GM21723 (cell line): Measurements from ENCODE around the gene PHF2.

ENCODE experiments used
- ATAC-seq: cut with Tn5 transposase; IDR thresholded peaks from one replicate; pipeline ENCODE4 v1.9.1; 2021; ENCODE audit warnings: mild to moderate bottlenecking, moderate library complexity; ENCODE audit not compliant: unreplicated experiment

Gene PHF2

DNA sequence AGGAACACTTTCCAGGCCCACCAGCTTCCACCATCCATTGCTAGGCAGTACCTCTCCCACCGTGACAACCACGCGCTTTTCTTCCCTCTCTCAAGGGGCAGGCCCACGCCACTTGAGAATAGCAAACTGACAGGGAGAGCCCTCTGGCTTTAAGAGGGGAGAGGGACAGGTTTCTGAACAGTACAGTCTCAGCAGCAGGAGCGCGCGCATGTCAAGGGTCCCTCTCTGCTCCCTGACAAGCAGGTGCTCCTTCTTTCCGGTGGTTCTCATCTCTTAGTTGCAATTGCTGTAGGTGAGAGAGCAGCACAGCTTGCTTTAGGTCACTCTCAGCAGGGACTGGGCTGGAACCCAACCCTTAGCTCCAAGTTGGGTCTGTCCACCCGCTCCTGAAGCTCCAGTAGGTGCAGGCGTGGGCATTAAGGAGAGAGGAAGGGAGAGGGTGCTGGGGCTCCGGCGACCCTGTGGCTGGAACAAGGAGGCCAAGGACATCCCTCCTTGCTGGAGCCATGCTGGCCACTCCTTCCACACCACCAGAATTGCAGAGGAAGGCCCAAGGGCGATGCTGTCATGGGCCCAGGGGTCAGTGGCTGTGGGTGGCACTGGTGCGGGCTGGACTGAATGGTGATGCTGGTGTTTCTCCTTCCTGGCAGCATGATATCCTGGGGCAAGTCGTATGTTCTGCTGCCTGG is 9.0 kb upstream of the PHF2 start:
- ATAC-seq: peak; percentile 5

GRCh38 chr9:93568169-93568568 is 8.2 kb upstream of the PHF2 start:
- no peak for ATAC-seq

DNA sequence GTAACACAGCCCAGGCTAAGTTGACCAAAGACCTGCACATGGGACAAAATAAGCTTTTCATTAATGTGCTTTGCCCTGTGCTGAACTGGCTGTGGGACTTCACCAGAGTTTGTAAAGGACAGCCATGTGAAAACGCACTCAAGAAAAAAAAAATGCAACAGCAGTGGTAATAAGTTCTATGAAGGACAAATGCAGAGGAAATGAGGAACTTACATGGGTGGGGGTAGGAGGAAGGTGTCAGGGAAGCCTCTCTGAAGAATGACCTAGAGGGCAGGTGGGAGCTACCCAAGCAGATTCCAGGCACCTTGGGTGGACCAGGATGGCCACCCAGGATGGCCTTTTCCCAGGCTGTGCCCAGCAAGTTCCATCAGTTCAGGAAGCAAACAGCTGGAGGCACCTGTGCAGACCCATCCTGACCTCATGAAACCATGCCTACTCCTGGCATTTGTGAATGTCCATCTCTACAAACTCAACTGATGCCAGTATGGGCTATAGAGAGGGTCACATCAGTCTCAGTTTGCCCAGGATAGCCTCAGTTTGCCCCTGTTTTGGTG is 6.7 kb upstream of the PHF2 start:
- ATAC-seq: no peak

- ATAC-seq: no peak
Observed at GRCh38 chr9:93572221-93572620, 4.2 kb upstream of the PHF2 start.

GRCh38 chr9:93572636-93573515 is 3.5 kb upstream of the PHF2 start:
- ATAC-seq: no peak

DNA sequence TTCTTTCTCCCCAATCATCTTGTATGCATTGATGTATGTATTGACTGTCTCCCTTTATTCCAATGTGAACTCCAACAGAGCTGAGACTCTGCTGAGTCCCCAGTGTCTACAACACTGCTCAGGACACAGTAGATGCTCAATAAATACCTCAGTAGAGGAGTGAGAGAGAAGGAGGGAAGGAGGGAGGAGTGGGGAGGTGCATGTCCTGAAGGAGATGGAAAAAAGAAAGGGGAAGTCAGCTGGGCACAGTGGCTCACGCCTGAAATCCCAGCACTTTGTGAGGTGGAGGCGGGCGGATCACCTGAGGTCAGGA is 2.9 kb upstream of the PHF2 start:
- ATAC-seq: no peak

GRCh38 chr9:93574091-93574899 is 2.1 kb upstream of the PHF2 start:
- no peak for ATAC-seq

DNA sequence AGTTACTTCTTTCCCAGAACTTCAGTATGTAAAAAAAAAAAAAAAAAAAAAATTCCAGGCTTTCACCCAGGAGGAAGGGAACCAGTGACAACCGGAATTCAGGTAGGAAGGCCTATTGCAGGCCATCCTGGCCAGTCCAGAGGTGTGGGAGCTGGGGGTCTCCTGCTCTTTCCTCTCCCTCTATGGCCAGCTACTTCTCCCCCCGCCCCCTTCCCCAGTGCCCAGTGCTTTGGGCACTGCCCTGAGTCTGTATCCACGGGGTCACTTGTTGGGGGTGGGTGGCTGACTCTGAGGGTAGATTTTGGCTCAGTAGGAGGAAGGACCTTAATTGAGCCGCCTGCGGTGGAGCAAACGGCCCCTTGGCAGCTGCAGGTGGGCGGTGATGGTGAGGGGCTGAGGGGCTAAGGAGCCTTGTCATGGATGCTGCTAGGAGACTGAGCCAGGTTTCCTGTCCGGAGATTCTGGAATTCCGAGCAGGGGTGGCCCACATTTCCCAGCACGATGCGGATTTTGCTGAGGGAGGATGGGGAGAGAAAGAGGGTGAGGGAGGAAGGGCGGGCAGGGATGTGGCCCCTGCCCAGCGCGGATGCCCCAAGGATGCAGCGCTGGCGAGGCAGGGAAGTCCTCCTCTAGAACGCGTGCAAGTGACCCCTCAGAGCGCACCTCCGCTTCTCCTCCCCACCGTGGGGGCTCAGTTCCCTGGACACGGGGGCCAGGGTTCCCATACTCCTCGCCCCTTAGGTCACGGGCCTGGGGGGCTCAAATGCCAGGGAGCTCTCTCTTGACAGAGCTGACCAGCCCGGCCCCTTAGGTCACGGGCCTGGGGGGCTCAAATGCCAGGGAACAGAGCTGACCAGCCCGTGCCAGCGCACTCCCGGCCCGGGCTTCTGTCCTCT is 1.2 kb upstream of the PHF2 start:
- no peak for ATAC-seq

GRCh38 chr9:93575796-93576257 is 557 bp upstream of the PHF2 start:
- peak; percentile 42 for ATAC-seq

- peak; percentile 20 for ATAC-seq
Observed at GRCh38 chr9:93577078-93577974, 942 bp downstream of the PHF2 start.

DNA sequence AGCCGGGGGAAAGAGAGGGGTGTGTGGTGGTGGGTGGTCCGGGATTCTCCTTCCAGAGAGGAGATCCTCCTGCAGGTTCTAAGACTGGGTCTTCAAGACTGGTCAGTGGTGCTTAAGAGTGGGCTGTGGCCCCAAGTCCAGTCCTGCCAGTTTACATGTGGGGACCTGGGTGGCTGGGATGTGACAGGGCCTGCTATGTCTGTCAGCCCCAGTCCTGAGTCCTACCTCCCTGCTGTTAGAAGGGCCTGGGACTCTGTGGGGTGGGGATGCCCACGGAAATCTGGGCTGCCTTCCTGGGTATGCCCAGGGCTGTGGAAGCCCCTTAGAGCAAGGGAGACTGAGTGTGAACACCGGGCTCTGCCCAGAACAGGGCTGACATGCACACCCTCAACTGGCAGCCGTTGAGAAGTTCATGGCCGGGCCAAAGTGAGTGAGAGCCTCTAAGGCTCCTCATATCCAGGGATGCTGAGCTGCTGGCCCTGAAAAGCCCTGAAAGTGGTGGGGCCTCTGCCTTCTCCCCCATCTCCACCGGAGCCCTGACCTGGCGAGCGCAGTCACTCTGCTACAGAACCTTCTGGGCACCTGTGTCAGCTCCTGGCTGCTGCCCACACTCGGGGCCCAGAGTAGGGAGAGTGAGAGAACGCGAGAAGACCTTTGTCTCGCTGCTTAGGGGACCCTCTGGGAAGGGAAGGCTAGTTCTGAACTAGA is 1.7 kb downstream of the PHF2 start:
- ATAC-seq: no peak

GRCh38 chr9:93578844-93579243 is 2.5 kb downstream of the PHF2 start:
- ATAC-seq: no peak

GRCh38 chr9:93579711-93580516 is 3.5 kb downstream of the PHF2 start:
- no peak for ATAC-seq

GRCh38 chr9:93580654-93581380 is 4.4 kb downstream of the PHF2 start:
- no peak for ATAC-seq

- no peak for ATAC-seq
Observed at GRCh38 chr9:93582115-93582514, 5.7 kb downstream of the PHF2 start.

DNA sequence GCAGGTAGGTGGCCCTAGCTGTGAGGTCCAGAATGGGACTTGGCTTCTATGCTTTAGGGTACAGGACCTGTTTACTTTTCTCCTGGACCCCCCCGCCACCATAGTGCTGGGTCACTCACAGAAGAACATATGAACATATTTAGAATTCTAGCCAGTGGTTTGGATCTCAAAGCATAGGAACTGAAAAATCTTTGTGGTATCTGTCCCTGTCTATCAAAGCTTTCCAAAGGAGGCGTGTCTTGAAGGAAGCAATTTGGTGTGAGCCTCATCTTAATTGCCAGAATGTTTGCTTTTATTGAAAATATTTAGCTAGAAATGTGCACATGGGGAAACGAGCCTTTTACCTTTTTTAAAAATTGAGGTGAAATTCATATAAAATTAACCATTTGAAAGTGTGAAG is 6.2 kb downstream of the PHF2 start:
- no peak for ATAC-seq

DNA sequence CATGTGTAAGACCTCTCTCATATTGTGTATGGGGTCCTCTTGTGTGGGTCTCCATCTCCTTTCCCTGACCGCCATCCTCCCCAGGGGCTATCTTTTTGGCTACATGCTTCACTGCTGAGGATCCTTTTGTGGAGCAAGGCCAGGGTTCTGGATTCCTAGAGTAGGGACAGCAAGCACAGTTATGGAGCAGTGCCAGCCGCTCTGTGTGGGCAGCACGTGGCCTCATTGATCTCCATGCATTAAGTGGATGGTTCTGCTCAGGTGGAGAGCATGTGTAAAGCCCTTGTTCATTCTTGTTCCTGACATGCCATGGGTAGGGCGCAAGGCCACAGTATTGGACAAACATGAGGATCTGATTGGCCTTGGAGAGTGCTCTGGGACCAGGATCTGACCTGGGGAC is 8.9 kb downstream of the PHF2 start:
- no peak for ATAC-seq
